HCT116 (cell line): ENCODE data around the gene POLG. TPM values are rescaled to one million over a fixed set of nuclear protein-coding genes. Genes with fewer than 3 reads are reported as not detected.

ENCODE experiments used
- ATAC-seq: fragments of 200-7000 bp; cut with Tn5 transposase; 2 replicates; pipeline ENCODE4 v1.9.1; 2020; ENCODE audit warnings: mild to moderate bottlenecking, moderate library complexity
- BruUV-seq: library from RNA; stranded (reverse); fragments of 400-500 nt; replicated peaks from 2 replicates; lab custom pipeline; 2021; lab: Mats Ljungman, UMichigan
- CTCF ChIA-PET: fragments of 300-600 bp; sonication (Branson Sonifier 250); formaldehyde crosslinking; loops from one replicate; lab custom pipeline; 2021; ENCODE audit warnings: antibody characterized with exemption; lab: Charles Lee
- POLR2A ChIA-PET: fragments of 300-600, 350-600 bp; sonication (Branson Sonifier 250); formaldehyde crosslinking; loops from one replicate; lab custom pipeline; 2021; ENCODE audit warnings: antibody characterized with exemption; lab: Charles Lee
- RAD21 ChIA-PET, 2 experiments: fragments of 300-600 bp; sonication (Branson Sonifier 250); formaldehyde crosslinking; loops; one replicate each; lab custom pipeline; 2023; ENCODE audit warnings: low total read pairs in 2 of 2; ENCODE audit not compliant: uncharacterized antibody in 2 of 2, unreplicated experiment in 2 of 2, low non-redundant PET in 1 of 2; lab: Charles Lee
- DNase-seq: peaks from one replicate; pipeline ENCODE4 v3.0.0-alpha.2; 2010; ENCODE audit warnings: low read depth, low spot score
- H2AFZ ChIP-seq: fragments of 200-600 bp; shearing (Covaris generic), sonication (generic); 2 replicates; pipeline ENCODE4 v1.6.1; 2017; ENCODE audit warnings: low read depth, mixed run types, mixed read lengths, antibody characterized with exemption, low read length; ENCODE audit not compliant: poor library complexity, severe bottlenecking
- H3K27ac ChIP-seq: 2 replicates; pipeline ENCODE4 v1.5.1; 2012; ENCODE audit warnings: low read depth, low read length
- H3K27me3 ChIP-seq: fragments of 200-600 bp; sonication (generic); 2 replicates; pipeline ENCODE4 v1.6.1; 2016; ENCODE audit warnings: mixed run types, low read length, mixed read lengths; ENCODE audit not compliant: insufficient read depth
- H3K36me3 ChIP-seq, 2 experiments: fragments of 200-500 bp in 1 of 2; fragments of 200-600 bp in 1 of 2; sonication (Bioruptor generic) in 1 of 2; sonication (generic) in 1 of 2; 2 replicates each; pipeline versions ENCODE4 v1.5.1 to v1.6.1; 2014 to 2016; ENCODE audit warnings: low read length in 2 of 2, inconsistent platforms in 1 of 2, mixed read lengths in 1 of 2, mixed run types in 1 of 2; ENCODE audit not compliant: insufficient read depth in 2 of 2, control insufficient read depth in 1 of 2
- H3K4me1 ChIP-seq, 2 experiments: fragments of 200-600 bp in 1 of 2; sonication (generic) in 1 of 2; 2 replicates each; pipeline versions ENCODE4 v1.5.1 to v1.6.1; 2012 to 2017; ENCODE audit warnings: low read length in 2 of 2, inconsistent platforms in 1 of 2, mild to moderate bottlenecking in 1 of 2, mixed read lengths in 1 of 2, mixed run types in 1 of 2, moderate library complexity in 1 of 2; ENCODE audit not compliant: insufficient read depth in 2 of 2, control insufficient read depth in 1 of 2
- H3K4me2 ChIP-seq: fragments of 200-600 bp; sonication (generic); 2 replicates; pipeline ENCODE4 v1.6.1; 2017; ENCODE audit warnings: mixed run types, low read length, mixed read lengths
- H3K4me3 ChIP-seq, 2 experiments: fragments of 200-600 bp in 1 of 2; sonication (generic) in 1 of 2; replicated peaks in 1 of 2; 2 replicates each; pipeline ENCODE4 v1.5.1; 2011 to 2016; ENCODE audit warnings: low read length in 2 of 2, control low read depth in 1 of 2, low read depth in 1 of 2, mild to moderate bottlenecking in 1 of 2, mixed read lengths in 1 of 2, mixed run types in 1 of 2
- H3K79me2 ChIP-seq: fragments of 200-600 bp; sonication (generic); 2 replicates; pipeline ENCODE4 v1.6.1; 2017; ENCODE audit warnings: mild to moderate bottlenecking, mixed run types, low read length, moderate library complexity, mixed read lengths; ENCODE audit not compliant: insufficient read depth
- H3K9ac ChIP-seq: fragments of 200-600 bp; sonication (generic); 2 replicates; pipeline ENCODE4 v1.6.1; 2016; ENCODE audit warnings: low read length, mixed read lengths
- H3K9me2 ChIP-seq: fragments of 200-600 bp; sonication (generic), shearing (Covaris generic); 2 replicates; pipeline ENCODE4 v1.6.1; 2017; ENCODE audit warnings: mixed run types, mild to moderate bottlenecking, moderate library complexity; ENCODE audit not compliant: insufficient read depth
- H3K9me3 ChIP-seq, 2 experiments: fragments of 200-500 bp in 1 of 2; fragments of 200-600 bp in 1 of 2; sonication (Bioruptor generic) in 1 of 2; sonication (generic) in 1 of 2; 2 replicates each; pipeline ENCODE4 v1.6.1; 2014 to 2017; ENCODE audit warnings: low read length in 2 of 2, mixed read lengths in 2 of 2, inconsistent platforms in 1 of 2, low read depth in 1 of 2, mild to moderate bottlenecking in 1 of 2, mixed run types in 1 of 2, moderate library complexity in 1 of 2; ENCODE audit not compliant: control insufficient read depth in 1 of 2, insufficient read depth in 1 of 2
- H4K20me1 ChIP-seq: fragments of 200-600 bp; sonication (generic), shearing (Covaris generic); 2 replicates; pipeline ENCODE4 v1.6.1; 2017; ENCODE audit warnings: mixed run types, mild to moderate bottlenecking, moderate library complexity; ENCODE audit not compliant: insufficient read depth
- EGR1 ChIP-seq: IDR thresholded peaks from 2 replicates; pipeline ENCODE4 v1.6.1; 2012; ENCODE audit warnings: low read depth
- ELF1 ChIP-seq: IDR thresholded peaks from 2 replicates; pipeline ENCODE4 v1.6.1; 2012; ENCODE audit warnings: low read depth, borderline replicate concordance
- JUND ChIP-seq: IDR thresholded peaks from 2 replicates; pipeline ENCODE4 v1.6.1; 2012
- RAD21 ChIP-seq: IDR thresholded peaks from 2 replicates; pipeline ENCODE4 v1.6.1; 2012; ENCODE audit warnings: low read depth, mild to moderate bottlenecking
- SRF ChIP-seq: IDR thresholded peaks from 2 replicates; pipeline ENCODE4 v1.6.1; 2012; ENCODE audit warnings: low read depth
- ZFX ChIP-seq: fragments of 450-650 bp; IDR thresholded peaks from 2 replicates; pipeline ENCODE4 v1.6.1; 2017
- ZNF274 ChIP-seq: fragments of 200-500 bp; sonication (Bioruptor generic); IDR thresholded peaks from 2 replicates; pipeline ENCODE4 v1.6.1; 2014; ENCODE audit warnings: mild to moderate bottlenecking, low read depth, low read length, inconsistent platforms
- intact Hi-C: fragments of 100-400 bp; cut with micrococcal nuclease; formaldehyde crosslinking; loops from 2 replicates; pipeline ENCODE4 v1.10.0; 2022
- total RNA-seq: library from RNA; stranded (reverse); gene quantifications from one replicate; pipeline ENCODE4 v1.2.1, GENCODE V29; 2021; ENCODE audit not compliant: unreplicated experiment
- TF ChIP-seq, protein P1 (sequence below): IDR thresholded peaks from 2 replicates; pipeline ENCODE4 v1.6.1; 2012
- TF ChIP-seq, protein P2 (sequence below): IDR thresholded peaks from 2 replicates; pipeline ENCODE4 v1.6.1; 2012
- TF ChIP-seq, protein P3 (sequence below): IDR thresholded peaks from 2 replicates; pipeline ENCODE4 v1.6.1; 2012; ENCODE audit warnings: low read depth

The POLG gene
- total RNA-seq, 1 experiment from 2014 or later = 72.7 TPM

- BruUV-seq = no TSS peak
- Histone ChIP-seq H3K4me2 (no peak overlapping the region), H3K9me2 (no peaks in the 10 kb centered on the region), H3K9ac (no peak overlapping the region), H4K20me1 (no peaks in the 10 kb centered on the region), H3K36me3 (no peaks in the 10 kb centered on the region), H3K27ac (no peak overlapping the region), H2AFZ (no peak overlapping the region), H3K79me2 (no peaks in the 10 kb centered on the region), H3K27me3 (peaks cover 10% of the 10 kb centered on the region; the same call in 1 of the 2 replicates), H3K4me3 (no peak overlapping the region), H3K4me1 (peaks cover 2 to 17% of the 10 kb centered on the region in 2 experiments; a peak in 2 of 4 replicates), H3K9me3 (no peaks in the 10 kb centered on the region)
- no peak for ATAC-seq
- ChIA-PET POLR2A (interaction anchor here (0.7 kb wide), 1 partner anchor 80 kb away, joined by 3 read pairs; no protein-coding TSS in a partner anchor), CTCF (no interaction called here), RAD21 (no interaction called here)
- intact Hi-C loops = no loop called here
- TF ChIP-seq, protein P1, sequence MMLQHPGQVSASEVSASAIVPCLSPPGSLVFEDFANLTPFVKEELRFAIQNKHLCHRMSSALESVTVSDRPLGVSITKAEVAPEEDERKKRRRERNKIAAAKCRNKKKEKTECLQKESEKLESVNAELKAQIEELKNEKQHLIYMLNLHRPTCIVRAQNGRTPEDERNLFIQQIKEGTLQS = no peak
- TF ChIP-seq, protein P2, sequence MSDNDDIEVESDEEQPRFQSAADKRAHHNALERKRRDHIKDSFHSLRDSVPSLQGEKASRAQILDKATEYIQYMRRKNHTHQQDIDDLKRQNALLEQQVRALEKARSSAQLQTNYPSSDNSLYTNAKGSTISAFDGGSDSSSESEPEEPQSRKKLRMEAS = no peak
- TF ChIP-seq EGR1 (no peak), ELF1 (no peak)
- DNase-seq = no peak
These were observed 19.4 kb upstream of the POLG start for GRCh38 chr15:89353991-89354390.

DNA sequence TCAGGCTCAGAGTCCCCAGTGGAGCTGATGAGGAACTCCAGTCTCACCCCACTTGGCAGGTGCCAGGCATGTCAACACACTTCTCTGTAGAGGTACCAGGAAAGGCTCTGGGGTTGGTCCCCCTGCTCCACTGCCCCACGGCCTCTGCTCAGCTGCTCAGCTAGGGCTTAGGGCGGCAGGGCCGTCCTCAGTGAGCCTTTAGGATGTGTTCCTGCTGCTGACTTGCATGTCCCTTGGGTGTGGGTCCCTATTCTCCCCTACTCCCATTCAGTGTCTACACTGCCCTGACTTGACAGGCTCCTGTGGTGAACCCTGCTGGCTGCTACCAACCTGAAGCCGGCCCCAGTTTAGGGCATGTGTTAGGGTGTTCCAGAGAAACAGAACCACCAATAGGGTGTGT lies 17.9 kb upstream of the POLG start:
- peaks cover 10% of the 10 kb centered on the region; the same call in 1 of the 2 replicates for H3K27me3 ChIP-seq
- ATAC-seq = no peak
- peaks cover 0 to 12% of the 10 kb centered on the region in 2 experiments; a peak in 2 of 4 replicates for H3K4me1 ChIP-seq
- CTCF ChIA-PET = interaction anchor here (0.9 kb wide), 1 partner anchor 18 kb away, joined by 3 read pairs; the partner anchor contains the start of gene POLG
- TF ChIP-seq EGR1 = no peak
- TF ChIP-seq, protein P1 = no peak
- TF ChIP-seq JUND = no peak
- TF ChIP-seq, protein P3, sequence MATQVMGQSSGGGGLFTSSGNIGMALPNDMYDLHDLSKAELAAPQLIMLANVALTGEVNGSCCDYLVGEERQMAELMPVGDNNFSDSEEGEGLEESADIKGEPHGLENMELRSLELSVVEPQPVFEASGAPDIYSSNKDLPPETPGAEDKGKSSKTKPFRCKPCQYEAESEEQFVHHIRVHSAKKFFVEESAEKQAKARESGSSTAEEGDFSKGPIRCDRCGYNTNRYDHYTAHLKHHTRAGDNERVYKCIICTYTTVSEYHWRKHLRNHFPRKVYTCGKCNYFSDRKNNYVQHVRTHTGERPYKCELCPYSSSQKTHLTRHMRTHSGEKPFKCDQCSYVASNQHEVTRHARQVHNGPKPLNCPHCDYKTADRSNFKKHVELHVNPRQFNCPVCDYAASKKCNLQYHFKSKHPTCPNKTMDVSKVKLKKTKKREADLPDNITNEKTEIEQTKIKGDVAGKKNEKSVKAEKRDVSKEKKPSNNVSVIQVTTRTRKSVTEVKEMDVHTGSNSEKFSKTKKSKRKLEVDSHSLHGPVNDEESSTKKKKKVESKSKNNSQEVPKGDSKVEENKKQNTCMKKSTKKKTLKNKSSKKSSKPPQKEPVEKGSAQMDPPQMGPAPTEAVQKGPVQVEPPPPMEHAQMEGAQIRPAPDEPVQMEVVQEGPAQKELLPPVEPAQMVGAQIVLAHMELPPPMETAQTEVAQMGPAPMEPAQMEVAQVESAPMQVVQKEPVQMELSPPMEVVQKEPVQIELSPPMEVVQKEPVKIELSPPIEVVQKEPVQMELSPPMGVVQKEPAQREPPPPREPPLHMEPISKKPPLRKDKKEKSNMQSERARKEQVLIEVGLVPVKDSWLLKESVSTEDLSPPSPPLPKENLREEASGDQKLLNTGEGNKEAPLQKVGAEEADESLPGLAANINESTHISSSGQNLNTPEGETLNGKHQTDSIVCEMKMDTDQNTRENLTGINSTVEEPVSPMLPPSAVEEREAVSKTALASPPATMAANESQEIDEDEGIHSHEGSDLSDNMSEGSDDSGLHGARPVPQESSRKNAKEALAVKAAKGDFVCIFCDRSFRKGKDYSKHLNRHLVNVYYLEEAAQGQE = no peak
- no peak for TF ChIP-seq RAD21
- no peak for TF ChIP-seq ZFX
- no peak for TF ChIP-seq SRF
- no peak for TF ChIP-seq ZNF274
- TF ChIP-seq, all 23 proteins: peak for 0
- RAD21 ChIA-PET = no interaction called here
- Histone ChIP-seq H3K9me3 (no peaks in the 10 kb centered on the region), H3K4me2 (no peak overlapping the region), H3K79me2 (no peaks in the 10 kb centered on the region), H3K9ac (no peak overlapping the region), H3K27ac (no peak overlapping the region), H3K4me3 (no peak overlapping the region), H4K20me1 (no peaks in the 10 kb centered on the region), H3K36me3 (no peaks in the 10 kb centered on the region), H3K9me2 (no peaks in the 10 kb centered on the region), H2AFZ (no peak overlapping the region)
- DNase-seq = no peak
- BruUV-seq = no TSS peak
- POLR2A ChIA-PET = no interaction called here
- intact Hi-C loops = no loop called here
